ENCODE data around the gene NUP107. TPM values are rescaled to one million over a fixed set of nuclear protein-coding genes. Genes with fewer than 3 reads are reported as not detected.

Gene NUP107
- total RNA-seq, 1 experiment from 2014 or later, result 99.0 TPM

DNA sequence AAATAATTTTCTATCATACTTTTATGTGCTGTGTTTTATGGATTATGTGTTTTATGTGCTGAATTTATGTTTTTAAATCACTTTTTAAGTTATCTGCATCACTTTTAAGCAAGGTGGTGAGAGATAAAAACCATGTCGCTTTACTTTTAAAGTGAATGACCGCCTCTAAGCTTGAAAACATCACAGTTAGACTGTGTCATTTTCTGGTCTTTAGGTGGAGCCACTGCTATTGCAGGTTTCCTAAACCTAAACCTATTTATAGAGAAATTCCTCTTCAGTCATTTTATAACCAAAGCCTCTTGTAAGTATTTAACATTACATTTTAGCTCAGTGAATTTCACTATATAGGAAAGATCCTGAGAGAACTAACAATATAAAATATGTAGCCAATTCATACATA, 100.2 kb downstream of the NUP107 start:
- ChIA-PET POLR2A (no interaction called here), CTCF (interaction anchor here (0.6 kb wide), 1 partner anchor 9 kb away, joined by 3 read pairs; no protein-coding TSS in a partner anchor), RAD21 (ENCODE audit: low non-redundant PET in 1 of 2, low total read pairs in 2 of 2, uncharacterized antibody in 2 of 2, unreplicated experiment in 2 of 2) (interaction anchor here in 1 of 2 experiments (0.5 kb wide), 1 partner anchor 370 kb away, joined by 4 read pairs; no protein-coding TSS in a partner anchor)
- Histone ChIP-seq H3K36me3 (ENCODE audit: control insufficient read depth in 1 of 2, insufficient read depth in 2 of 2, low read length in 2 of 2) (no peaks in the 10 kb centered on the region), H3K79me2 (ENCODE audit: insufficient read depth, low read length) (no peaks in the 10 kb centered on the region), H3K9me2 (ENCODE audit: insufficient read depth) (no peaks in the 10 kb centered on the region), H3K4me1 (ENCODE audit: control insufficient read depth in 1 of 2, insufficient read depth in 2 of 2, low read length in 2 of 2) (peaks cover 8 to 12% of the 10 kb centered on the region in 2 experiments), H3K27ac (ENCODE audit: low read depth, low read length) (peak overlapping the region; percentile 34; the same call in 1 of the 2 replicates), H3K9ac (ENCODE audit: low read length) (no peak overlapping the region), H3K4me3 (replicated peaks in 1 of 2; ENCODE audit: low read depth in 1 of 2, low read length in 2 of 2) (no peak overlapping the region), H3K4me2 (ENCODE audit: low read length) (peak overlapping the region; percentile 17; the same call in 1 of the 2 replicates), H3K27me3 (ENCODE audit: insufficient read depth, low read length) (no peaks in the 10 kb centered on the region), H4K20me1 (ENCODE audit: insufficient read depth) (no peaks in the 10 kb centered on the region), H2AFZ (ENCODE audit: low read depth, low read length, poor library complexity, severe bottlenecking) (peak overlapping the region; percentile 88), H3K9me3 (ENCODE audit: control insufficient read depth in 1 of 2, insufficient read depth in 1 of 2, low read depth in 1 of 2, low read length in 2 of 2) (no peaks in the 10 kb centered on the region)
- intact Hi-C loops (cut with micrococcal nuclease), result no loop called here
- no peak for TF ChIP-seq SRF (IDR thresholded peaks at IDR 0.05; ENCODE audit: low read depth)
- TF ChIP-seq, protein P1, sequence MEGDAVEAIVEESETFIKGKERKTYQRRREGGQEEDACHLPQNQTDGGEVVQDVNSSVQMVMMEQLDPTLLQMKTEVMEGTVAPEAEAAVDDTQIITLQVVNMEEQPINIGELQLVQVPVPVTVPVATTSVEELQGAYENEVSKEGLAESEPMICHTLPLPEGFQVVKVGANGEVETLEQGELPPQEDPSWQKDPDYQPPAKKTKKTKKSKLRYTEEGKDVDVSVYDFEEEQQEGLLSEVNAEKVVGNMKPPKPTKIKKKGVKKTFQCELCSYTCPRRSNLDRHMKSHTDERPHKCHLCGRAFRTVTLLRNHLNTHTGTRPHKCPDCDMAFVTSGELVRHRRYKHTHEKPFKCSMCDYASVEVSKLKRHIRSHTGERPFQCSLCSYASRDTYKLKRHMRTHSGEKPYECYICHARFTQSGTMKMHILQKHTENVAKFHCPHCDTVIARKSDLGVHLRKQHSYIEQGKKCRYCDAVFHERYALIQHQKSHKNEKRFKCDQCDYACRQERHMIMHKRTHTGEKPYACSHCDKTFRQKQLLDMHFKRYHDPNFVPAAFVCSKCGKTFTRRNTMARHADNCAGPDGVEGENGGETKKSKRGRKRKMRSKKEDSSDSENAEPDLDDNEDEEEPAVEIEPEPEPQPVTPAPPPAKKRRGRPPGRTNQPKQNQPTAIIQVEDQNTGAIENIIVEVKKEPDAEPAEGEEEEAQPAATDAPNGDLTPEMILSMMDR (IDR thresholded peaks at IDR 0.05 in 2 of 3, conservative IDR thresholded peaks at IDR 0.05 in 1 of 3; ENCODE audit: borderline replicate concordance in 1 of 3, insufficient read depth in 1 of 3, low read depth in 2 of 3, low read length in 2 of 3), result 0 out of 6 replicates have a peak, but pooled peaks of 2 of the 3 experiments have one; percentile 1 to 20
- TF ChIP-seq EGR1 (IDR thresholded peaks at IDR 0.05; ENCODE audit: low read depth), result no peak
- TF ChIP-seq RAD21 (IDR thresholded peaks at IDR 0.05; ENCODE audit: low read depth), result peak; percentile 50
- TF ChIP-seq, protein P2, sequence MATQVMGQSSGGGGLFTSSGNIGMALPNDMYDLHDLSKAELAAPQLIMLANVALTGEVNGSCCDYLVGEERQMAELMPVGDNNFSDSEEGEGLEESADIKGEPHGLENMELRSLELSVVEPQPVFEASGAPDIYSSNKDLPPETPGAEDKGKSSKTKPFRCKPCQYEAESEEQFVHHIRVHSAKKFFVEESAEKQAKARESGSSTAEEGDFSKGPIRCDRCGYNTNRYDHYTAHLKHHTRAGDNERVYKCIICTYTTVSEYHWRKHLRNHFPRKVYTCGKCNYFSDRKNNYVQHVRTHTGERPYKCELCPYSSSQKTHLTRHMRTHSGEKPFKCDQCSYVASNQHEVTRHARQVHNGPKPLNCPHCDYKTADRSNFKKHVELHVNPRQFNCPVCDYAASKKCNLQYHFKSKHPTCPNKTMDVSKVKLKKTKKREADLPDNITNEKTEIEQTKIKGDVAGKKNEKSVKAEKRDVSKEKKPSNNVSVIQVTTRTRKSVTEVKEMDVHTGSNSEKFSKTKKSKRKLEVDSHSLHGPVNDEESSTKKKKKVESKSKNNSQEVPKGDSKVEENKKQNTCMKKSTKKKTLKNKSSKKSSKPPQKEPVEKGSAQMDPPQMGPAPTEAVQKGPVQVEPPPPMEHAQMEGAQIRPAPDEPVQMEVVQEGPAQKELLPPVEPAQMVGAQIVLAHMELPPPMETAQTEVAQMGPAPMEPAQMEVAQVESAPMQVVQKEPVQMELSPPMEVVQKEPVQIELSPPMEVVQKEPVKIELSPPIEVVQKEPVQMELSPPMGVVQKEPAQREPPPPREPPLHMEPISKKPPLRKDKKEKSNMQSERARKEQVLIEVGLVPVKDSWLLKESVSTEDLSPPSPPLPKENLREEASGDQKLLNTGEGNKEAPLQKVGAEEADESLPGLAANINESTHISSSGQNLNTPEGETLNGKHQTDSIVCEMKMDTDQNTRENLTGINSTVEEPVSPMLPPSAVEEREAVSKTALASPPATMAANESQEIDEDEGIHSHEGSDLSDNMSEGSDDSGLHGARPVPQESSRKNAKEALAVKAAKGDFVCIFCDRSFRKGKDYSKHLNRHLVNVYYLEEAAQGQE (IDR thresholded peaks at IDR 0.05; ENCODE audit: low read depth), result no peak
- DNase-seq (ENCODE audit: low read depth, low spot score) (no peak), ATAC-seq (peak; percentile 44; the same call in 1 of the 2 replicates)
- no TSS peak for BruUV-seq (replicated peaks)
